Glomerular endothelial cell (primary cell): ENCODE results near the gene ZNF598. TPM values are rescaled to one million over a fixed set of nuclear protein-coding genes. Genes with fewer than 3 reads are reported as not detected.
"Not testable (repeated sequence)": the region's sequence is repeated elsewhere in the genome, so short reads cannot be mapped to it uniquely, and the experiment has no call there.

Source experiments
- DNase-seq: peaks from one replicate; pipeline ENCODE4 v3.0.0-alpha.2; 2011; ENCODE audit warnings: low read depth, low spot score; ENCODE audit errors: extremely low read depth
- total RNA-seq: library from RNA; depleted of rRNA; stranded (reverse); fragments of >200 nt; gene quantifications from 2 replicates; pipeline ENCODE4 v1.2.3, GENCODE V29; 2015

Gene ZNF598
- total RNA-seq, 1 donor from 2014 or later, result 83.9 TPM

DNA sequence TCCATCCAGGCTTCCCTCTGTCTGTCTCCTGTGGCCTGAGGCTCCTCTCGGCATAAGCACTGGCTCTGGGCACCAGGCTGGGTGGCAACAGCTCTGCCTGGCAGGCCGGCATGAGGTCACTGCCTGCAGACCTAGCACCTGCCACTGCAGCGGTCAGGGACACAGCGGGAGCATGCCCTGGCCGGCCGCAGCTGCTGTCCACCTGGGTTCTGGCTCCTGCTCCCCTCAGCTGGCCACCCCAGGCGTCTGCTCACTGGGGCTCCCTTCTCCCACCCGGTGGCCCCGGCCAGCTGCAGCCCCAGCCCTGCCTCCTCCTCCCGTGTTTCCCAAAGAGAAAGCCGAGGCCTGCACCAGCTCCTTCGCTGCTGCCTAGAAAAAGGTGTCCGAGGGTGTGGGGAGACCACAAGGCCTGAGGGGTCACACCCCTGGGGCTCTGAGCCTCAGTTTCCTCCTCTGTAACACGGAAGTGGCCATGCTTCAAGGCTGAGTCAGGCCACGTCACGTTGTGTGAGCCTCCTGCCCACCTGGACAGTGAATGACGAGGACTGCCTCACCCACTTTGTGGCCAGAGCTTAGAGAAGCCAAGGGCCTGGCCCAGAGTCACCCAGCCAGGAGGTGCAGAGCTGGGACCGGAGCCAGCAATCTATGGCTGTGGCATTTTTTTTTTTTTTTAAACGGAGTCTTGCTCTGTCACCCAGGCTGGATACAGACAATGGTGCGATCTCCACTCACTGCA, 31.3 kb upstream of the ZNF598 start:
- no peak for DNase-seq

DNA sequence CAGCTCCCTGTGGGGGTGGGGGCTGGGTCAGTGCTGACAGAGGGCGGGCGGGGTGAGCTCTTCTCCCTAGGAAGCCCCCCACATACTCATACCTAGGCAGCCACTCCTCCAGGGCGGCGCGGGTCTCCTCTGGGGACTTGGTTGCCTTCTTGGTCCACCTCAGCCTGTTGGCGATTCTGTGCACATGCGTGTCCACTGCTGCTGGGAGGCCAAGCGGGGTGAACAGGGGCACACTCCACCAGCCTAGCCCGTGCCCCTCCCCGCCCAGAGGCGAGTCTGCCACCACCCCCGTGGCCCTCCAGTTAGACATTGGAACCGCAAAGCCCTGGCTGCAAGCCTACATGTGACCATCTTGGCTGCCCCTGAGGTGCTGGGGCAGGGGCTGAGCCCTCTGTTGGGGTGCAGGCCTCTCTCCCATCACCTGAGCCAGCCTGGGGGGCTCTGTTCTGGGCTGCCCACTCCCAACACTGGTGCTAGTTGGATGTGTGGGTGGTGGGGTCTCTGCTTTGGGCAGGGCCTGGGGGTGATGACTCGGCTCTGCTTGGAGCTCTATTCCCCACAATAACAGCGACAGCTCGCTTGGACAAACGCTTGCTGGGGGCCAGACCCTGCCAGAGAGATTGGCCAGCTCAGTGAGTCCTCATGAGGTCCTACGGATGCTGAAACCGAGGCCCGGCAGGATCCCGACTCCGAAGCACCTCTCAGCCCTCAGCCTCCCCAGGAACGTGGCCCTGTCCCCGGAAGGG, 30.6 kb upstream of the ZNF598 start:
- no peak for DNase-seq

DNA sequence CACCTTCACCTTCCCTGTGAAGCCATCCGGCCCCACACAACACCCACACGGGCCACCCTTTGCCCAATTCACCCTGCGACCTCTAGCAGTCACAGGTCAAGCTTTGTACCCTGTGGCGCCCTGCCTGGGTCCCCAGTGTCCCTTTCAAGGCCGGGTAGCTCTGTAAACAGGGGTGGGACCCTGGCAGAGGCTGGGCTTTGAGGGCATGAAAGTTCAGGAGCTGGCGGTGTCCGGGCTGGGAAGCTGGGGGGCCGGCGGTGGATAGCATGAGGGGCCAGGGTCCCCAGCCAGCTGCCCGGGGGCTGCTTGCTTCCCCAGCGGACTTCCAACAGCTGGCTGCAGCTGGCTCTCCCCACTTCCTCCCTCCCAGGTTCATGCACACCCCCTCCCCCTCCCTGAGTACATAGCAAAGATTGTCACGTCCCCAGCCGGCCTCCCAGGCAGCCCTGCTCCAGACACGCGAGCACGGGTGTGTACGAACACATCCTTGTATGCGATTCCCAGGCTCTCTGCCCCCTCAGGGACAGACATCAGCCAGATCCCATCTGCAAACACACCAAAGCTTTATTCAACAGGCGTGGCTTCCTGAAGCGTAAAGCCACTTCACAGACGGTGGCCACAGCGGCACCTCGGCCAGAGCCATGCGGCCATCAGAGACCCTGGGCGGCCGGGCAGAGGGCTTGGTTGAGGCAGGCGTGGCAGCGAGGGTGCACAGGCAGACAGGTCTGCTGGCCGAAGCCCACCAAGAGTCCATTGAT, 29.8 kb upstream of the ZNF598 start:
- DNase-seq, result no peak

DNA sequence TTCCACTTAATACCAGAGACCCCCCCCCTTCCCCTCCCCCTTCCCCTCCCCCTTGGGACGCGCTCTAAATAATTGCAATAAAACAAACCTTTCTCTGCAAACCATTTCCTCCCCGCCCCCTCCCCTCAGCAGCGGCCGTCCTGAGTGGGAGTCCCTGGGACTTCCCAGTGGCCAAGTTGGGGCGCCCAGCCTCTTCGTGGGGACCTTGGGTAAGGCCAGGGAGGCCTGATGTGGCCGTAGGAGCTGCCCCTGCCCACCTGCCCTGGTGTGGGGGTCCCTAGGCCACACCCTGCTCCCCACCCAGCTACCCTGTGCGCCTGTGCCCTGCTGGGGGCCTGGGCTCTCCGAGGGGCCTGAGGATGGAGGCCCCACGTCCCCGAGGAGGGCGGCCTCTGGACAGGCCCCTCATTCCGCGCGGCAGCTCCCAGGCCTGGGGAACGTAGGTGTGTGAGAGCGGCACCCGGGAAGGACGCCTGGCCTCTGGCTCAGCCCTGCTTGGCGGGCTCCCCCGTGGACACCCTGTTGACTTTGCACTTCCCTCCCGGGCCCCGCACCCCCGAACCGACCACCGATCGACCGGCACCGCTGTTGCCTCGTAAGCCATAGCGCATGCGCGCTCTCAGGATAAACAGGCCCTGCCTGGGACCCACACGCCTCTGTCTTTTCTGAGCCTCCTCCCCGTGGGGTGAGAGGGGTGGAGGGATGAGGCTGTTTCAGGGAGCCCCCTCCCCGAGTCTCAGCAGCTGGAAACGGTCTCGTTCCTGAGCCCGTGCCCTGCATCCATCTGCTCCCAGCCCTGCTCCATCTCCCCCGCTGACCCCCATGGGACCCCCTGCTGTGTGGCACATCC, 29.0 kb upstream of the ZNF598 start:
- no peak for DNase-seq

DNA sequence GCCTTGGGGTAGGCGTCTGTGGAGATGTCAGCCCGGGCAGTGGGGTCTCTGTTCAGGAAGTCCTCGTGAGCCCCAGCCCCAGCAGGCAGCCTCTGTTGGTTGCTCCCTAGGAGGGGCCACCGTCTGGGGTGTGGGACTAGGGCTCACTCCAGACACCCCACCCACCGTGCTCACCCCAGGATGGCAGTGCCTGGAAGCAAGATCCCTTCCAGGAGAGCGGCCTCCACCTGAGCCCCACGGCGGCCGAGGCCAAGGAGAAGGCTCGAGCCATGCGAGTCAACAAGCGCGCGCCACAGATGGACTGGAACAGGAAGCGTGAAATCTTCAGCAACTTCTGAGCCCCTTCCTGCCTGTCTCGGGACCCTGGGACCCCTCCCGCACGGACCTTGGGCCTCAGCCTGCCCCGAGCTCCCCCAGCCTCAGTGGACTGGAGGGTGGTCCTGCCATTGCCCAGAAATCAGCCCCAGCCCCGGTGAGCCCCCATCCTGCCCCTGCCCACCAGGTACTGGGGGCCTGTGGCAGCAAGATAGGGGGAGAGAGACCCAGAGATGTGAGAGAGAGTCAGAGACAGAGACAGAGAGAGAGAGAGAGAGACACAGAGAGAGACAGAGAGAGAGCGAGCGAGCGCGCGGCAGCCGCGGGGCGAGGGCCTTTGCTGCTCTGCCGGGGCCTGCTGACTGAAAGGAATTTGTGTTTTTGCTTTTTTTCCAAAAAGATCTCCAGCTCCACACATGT, 28.2 kb upstream of the ZNF598 start:
- DNase-seq, result no peak

DNA sequence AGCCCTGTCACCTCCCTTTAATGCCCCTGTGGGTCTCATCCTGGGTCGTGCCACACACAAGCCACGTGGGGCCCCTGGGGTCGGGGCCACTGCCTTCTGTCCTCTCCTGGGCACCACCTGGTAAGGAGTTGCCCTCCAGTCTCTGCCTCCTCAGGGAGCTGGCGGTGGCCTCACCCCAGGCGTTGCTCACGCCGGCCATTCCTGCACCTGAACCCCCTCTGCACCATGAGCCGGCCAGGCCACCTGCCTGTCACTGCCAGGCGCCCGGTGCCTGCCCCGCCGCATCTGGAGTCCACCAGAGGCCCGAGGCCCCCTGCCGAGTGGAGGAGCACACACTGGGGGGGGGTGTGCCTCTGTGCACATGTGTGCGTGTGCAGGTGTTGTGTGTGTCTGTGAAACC, 27.5 kb upstream of the ZNF598 start:
- no peak for DNase-seq

DNA sequence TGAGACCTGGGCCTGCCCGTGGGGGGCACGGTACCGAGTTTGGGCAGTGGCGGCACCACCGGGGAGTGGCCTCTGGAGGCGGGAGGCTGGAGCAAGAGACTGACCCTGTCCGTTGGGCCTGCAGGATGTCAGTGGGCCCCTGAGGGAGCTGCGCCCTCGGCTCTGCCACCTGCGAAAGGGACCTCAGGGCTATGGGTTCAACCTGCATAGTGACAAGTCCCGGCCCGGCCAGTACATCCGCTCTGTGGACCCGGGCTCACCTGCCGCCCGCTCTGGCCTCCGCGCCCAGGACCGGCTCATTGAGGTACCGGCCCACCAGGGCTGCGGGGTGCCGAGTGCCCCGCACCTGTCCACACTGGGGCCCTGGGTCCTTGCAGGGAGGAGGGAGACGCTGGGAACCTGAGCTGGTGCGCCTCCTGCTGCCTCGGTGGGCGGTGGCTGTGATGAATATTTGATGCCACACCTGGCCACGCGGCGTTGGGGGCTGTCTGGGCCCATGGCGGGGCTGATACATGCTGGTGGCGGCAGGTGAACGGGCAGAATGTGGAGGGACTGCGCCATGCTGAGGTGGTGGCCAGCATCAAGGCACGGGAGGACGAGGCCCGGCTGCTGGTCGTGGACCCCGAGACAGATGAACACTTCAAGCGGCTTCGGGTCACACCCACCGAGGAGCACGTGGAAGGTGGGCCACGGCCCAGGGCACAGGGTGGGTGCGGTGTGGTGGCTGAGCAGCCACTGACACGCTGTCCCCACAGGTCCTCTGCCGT, 26.8 kb upstream of the ZNF598 start:
- DNase-seq, result no peak

DNA sequence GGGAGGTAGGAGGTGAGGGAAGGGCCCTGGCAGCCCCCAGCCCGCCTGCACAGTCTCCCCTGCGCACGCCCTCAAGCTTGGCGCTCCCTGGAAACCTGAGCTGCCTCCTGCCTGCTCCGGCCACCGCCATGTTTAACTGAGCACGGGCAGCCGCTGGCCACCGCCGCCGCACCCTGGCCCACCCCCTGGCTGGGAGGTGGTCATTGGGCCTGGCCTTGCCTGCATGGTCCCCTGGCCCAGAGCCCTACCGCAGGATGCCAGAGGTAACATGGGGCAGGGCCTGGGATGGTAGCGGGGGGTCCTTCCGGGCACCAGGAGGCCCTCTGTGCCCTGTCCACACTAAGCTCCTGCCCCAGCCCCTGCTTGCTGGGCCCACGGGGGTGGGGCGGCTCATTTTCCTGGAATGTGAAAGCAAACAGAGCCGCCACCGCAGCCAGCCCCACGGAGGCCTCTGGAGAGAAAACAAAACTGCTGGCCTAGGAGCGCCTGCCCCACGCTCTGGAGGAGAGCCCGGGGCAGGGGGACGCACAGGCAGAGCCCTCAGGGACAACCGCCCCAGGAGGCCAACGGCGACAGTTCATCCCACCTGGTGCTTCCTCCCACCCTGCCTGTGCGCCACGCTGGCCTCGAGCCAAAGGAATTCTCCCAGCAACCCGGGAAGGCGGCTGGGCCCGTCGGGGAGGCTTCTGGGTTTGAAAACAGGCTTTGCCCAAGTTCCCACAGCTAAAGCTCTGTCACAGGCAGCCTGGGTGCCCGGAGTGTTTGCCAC, 26.0 kb upstream of the ZNF598 start:
- DNase-seq, result no peak

DNA sequence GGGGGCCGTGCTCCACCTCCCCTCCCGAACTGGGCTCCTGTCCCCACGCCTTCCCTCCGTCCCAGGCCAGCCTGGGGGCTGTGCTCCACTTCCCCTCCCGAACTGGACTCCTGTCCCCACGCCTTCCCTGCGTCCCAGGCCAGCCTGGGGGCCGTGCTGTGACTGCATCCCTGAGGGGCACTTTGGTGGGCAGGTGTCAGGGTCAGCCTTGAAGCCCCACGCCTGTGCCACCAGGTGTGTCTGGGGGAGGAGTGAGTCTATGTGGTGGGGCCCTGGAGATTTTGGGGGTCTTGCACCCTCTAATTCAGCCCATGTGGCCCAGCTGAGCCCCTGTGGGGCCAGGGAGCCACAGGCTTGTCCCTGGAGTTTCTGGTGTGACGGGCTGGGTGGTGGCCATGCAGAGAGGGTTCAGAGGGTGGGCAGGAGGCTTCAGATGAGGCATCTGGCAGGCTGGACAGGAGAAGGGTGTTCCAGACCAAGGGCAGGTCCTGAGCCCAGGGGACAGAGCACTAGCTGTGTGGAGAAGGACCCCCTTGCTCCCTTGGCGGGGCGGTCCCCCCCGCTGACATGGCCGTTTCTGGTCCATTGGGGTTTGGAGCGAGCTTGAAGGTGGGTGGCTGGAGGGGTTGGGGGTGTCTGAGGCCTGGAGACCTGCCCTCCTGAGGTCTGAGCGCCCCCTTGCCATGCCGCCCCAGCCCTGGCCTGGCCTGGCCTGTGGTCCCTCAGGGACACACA, 25.2 kb upstream of the ZNF598 start:
- DNase-seq, result no peak

DNA sequence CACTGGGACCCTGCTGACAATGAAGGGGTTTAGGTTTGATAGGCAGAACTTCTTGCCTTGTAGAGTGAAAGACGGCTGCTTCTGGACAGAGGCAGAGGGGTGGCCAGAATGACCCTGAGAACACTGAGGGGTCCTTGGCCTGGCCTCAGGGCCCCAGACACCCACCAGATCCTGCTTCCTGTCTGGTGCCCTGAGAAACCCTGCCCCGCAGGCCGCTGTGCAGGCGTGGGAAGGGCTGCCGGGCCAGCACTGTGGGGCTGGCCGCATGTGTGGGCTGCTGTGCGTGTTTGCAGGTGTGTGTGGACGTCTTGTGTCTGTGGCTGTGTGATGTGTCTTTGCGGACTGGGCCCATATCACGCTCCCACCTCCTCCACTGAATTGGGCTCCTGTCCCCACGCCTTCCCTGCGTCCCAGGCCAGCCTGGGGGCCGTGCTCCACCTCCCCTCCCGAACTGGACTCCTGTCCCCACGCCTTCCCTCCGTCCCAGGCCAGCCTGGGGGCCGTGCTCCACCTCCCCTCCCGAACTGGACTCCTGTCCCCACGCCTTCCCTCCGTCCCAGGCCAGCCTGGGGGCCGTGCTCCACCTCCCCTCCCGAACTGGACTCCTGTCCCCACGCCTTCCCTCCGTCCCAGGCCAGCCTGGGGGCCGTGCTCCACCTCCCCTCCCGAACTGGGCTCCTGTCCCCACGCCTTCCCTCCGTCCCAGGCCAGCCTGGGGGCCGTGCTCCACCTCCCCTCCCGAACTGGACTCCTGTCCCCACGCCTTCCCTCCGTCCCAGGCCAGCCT, 24.5 kb upstream of the ZNF598 start:
- not testable (repeated sequence) for DNase-seq

DNA sequence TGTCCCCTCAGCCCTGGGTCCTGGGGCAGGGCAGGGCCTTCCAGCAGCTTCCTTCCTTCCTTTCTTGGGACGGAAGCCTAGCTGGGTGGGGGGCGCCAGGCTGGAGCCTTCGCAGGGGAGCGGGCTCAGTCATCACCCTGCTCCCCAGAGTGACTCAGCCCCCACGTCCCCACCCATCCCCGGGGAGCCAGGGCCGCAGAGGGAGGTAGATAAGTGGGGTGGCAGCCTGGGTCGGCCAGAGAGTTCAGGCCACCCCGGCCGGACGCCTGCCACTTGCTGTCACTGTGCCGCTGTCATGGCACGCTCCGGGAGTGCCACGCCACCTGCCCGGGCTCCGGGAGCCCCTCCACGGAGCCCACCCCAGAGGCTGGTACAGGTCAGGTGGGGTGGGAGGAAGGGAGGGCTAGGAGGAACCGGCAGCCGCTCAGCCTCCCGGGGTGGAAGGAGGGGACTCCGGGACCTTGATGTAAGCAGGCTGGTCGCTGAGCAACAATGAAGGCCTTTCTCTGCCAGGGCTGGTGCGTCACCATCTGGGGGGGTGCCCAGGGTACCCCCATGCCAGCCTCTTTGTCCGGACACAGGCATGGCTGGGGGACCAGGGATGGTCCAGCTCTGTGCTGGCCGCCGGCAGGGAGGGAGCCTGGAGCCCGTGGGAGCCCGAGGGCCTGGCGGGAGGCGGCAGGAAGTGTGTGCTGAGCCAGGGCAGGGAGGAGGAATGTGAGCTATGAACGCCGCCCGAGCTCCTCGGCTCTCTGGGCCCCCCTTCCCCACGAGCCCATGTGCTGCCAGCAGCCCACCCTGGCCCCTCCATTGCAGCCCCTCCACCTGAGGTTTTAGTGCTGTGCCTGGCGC, 23.7 kb upstream of the ZNF598 start:
- no peak for DNase-seq

DNA sequence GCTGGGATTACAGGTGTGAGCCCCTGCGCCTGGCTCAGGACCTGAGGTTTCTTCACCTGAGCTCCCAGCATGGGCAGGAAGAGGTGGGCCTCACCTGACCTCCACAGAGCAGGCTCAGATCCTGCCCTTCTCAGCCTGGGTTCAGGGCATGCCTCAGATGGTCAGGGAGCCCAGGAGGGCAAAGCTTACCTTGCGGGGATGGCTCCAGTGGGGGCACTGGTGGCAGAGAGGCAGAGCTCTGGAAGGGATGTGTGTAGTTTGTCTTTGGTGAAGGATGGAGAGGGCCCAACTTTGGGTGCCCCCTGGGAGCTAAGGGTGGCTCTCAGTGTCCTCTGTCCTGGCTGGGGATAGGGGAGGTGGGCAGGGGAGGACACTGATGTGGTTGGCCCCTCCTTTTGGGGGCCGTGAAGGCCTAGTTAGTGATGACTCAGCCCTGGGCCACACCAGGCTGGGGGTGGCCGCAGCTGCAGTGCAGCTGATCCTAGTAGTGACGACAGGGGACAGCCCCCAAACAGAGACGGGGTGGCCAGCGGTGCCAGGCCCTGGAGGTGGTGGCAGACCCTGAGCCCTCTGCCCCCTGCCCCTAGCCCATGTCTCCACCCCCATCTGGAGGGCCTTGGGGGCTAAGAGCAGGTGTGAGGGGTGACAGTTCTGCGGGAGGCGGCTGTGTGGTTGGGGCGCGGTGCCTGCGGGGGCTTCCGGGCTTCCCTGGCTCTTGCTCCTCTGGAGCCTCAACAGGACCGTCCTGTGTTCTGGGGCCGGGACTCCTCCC, 22.9 kb upstream of the ZNF598 start:
- DNase-seq, result no peak

DNA sequence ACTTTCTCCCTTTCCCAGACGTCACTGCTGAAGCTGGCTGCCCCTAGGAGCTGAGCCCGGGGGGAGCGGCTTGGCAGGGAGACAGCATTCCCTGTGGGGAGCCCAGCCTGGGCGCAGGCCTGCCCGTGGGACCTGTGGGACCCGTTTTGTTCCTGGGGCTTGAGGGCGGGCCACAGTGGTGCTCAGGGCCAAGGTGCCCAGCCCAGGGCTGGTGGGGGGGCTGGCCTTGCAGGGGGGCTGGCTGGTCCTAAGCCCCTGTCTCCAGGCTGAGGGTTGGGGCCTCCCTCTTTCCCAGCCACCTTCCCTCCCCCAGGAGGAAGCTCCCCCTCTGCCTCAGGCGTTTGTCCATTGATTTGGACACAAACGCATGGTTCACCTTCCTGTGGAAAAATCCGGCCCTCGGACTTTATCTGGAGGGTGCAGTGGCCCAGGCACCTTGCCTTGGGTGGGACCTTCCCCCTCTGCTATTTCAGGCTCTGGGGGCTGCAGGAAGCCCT, 21.5 kb upstream of the ZNF598 start:
- no peak for DNase-seq

DNA sequence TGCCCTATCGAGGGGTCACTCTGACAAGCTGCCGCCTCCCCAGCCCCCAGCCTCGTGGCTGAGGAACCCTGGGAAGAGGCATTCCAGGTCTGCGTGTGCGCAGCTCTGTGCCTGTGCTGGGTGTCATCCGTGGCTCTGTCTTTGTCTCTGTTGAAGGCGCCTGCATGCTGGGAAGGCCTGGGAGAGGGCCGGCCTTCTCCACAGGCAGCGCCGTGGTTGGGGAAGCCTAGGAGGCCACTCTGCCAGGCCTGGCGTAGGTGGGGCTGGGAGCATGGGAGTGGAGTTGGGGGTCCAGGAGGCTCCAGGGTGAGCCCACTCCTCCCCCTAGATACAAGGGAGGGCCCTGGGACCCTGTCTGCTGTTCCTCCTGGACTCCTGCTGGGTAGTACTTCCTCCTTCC, 20.4 kb upstream of the ZNF598 start:
- no peak for DNase-seq

DNA sequence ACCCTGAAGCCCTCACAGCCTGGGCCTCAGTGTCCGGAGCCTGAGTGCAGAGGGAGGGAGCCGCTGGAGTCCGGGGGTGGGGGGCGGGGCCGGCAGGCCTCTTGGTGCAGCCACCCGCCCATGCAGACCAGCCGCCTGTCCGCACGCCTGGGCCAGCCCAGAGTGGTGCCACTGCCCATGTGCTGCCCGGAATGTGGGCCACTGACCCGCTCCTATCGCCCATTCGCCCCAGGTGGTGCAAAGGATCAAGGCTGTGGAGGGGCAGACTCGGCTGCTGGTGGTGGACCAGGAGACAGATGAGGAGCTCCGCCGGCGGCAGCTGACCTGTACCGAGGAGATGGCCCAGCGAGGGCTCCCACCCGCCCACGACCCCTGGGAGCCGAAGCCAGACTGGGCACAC, 19.7 kb upstream of the ZNF598 start:
- no peak for DNase-seq
